OCI-LY7 (cell line): ENCODE measurements around the gene FOXN3. TPM values are rescaled to one million over a fixed set of nuclear protein-coding genes. Genes with fewer than 3 reads are reported as not detected.

Source experiments
- BruUV-seq: library from RNA; stranded (reverse); fragments of 400-500 nt; replicated peaks from 2 replicates; lab custom pipeline; 2021; lab: Mats Ljungman, UMichigan
- CTCF ChIA-PET: fragments of 300-600 bp; sonication (Branson Sonifier 250); formaldehyde crosslinking; loops from one replicate; lab custom pipeline; 2022; ENCODE audit warnings: antibody characterized with exemption; ENCODE audit not compliant: unreplicated experiment; lab: Charles Lee
- POLR2A ChIA-PET: fragments of 300-600 bp; sonication (Branson Sonifier 250); formaldehyde crosslinking; loops from one replicate; lab custom pipeline; 2022; ENCODE audit warnings: antibody characterized with exemption; lab: Charles Lee
- DNase-seq: peaks from one replicate; pipeline ENCODE4 v3.0.0-alpha.2; 2015; ENCODE audit warnings: low spot score
- H2AFZ ChIP-seq: fragments of 200-600 bp; sonication (generic), shearing (Covaris generic); 2 replicates; pipeline ENCODE4 v1.6.1; 2014; ENCODE audit warnings: mild to moderate bottlenecking, antibody characterized with exemption, low read length, moderate library complexity
- H3K27ac ChIP-seq: fragments of 200-600 bp; sonication (generic); 2 replicates; pipeline ENCODE4 v1.5.1; 2014; ENCODE audit warnings: mixed run types, low read depth, mild to moderate bottlenecking, moderate library complexity, low read length, inconsistent platforms; ENCODE audit not compliant: poor library complexity, severe bottlenecking
- H3K36me3 ChIP-seq: fragments of 200-600 bp; sonication (generic); 2 replicates; pipeline ENCODE4 v1.6.1; 2014; ENCODE audit warnings: mild to moderate bottlenecking, antibody characterized with exemption, low read length, moderate library complexity, mixed read lengths; ENCODE audit not compliant: insufficient read depth
- H3K4me1 ChIP-seq: fragments of 200-600 bp; sonication (generic); 2 replicates; pipeline ENCODE4 v1.5.1; 2014; ENCODE audit warnings: mild to moderate bottlenecking, low read length; ENCODE audit not compliant: insufficient read depth, poor library complexity, severe bottlenecking
- H3K4me2 ChIP-seq: fragments of 200-600 bp; sonication (generic); 2 replicates; pipeline ENCODE4 v1.6.1; 2014; ENCODE audit warnings: mild to moderate bottlenecking, low read length
- H3K4me3 ChIP-seq: fragments of 200-600 bp; sonication (generic); 2 replicates; pipeline ENCODE4 v1.5.1; 2014; ENCODE audit warnings: mild to moderate bottlenecking, low read depth, low read length; ENCODE audit not compliant: poor library complexity, severe bottlenecking
- H3K79me2 ChIP-seq: fragments of 200-600 bp; sonication (generic); 2 replicates; pipeline ENCODE4 v1.6.1; 2016; ENCODE audit warnings: low read depth, mild to moderate bottlenecking, low read length, moderate library complexity, mixed read lengths; ENCODE audit not compliant: insufficient read depth
- H3K9me2 ChIP-seq: fragments of 200-600 bp; sonication (generic); 2 replicates; pipeline ENCODE4 v1.6.1; 2016; ENCODE audit warnings: mild to moderate bottlenecking, low read length, mixed read lengths; ENCODE audit not compliant: insufficient read depth
- H3K9me3 ChIP-seq: fragments of 200-600 bp; sonication (generic); 2 replicates; pipeline ENCODE4 v1.6.1; 2014; ENCODE audit warnings: mild to moderate bottlenecking, mixed run types, low read length, mixed read lengths
- H4K20me1 ChIP-seq: fragments of 200-600 bp; sonication (generic); 2 replicates; pipeline ENCODE4 v1.6.1; 2014; ENCODE audit warnings: mild to moderate bottlenecking, antibody characterized with exemption, low read length, moderate library complexity, mixed read lengths; ENCODE audit not compliant: insufficient read depth
- CTCF ChIP-seq: fragments of 200-600 bp; sonication (generic); conservative IDR thresholded peaks from 2 replicates; pipeline ENCODE4 v1.5.1; 2014; ENCODE audit warnings: mild to moderate bottlenecking, antibody characterized with exemption, low read length, moderate library complexity, mixed read lengths
- EZH2phosphoT487 ChIP-seq: fragments of 200-600 bp; sonication (generic); IDR thresholded peaks from 2 replicates; pipeline ENCODE4 v1.6.1; 2018; ENCODE audit warnings: low read depth, borderline replicate concordance, mild to moderate bottlenecking, mixed run types, antibody characterized with exemption, low read length, moderate library complexity, mixed read lengths
- intact Hi-C: fragments of 100-400 bp; cut with micrococcal nuclease; formaldehyde crosslinking; loops from one replicate; pipeline ENCODE4 v1.10.0; 2022; ENCODE audit not compliant: unreplicated experiment
- total RNA-seq, 2 experiments: library from RNA; depleted of rRNA in 1 of 2; stranded (reverse); fragments of >200 nt in 1 of 2; shearing (Covaris generic) in 1 of 2; gene quantifications; 2 replicates each; pipeline ENCODE4 v1.2.3, GENCODE V29; 2014 to 2022

The FOXN3 gene
- total RNA-seq, 2 experiments from 2014 or later: 77.7 to 102 TPM

DNA sequence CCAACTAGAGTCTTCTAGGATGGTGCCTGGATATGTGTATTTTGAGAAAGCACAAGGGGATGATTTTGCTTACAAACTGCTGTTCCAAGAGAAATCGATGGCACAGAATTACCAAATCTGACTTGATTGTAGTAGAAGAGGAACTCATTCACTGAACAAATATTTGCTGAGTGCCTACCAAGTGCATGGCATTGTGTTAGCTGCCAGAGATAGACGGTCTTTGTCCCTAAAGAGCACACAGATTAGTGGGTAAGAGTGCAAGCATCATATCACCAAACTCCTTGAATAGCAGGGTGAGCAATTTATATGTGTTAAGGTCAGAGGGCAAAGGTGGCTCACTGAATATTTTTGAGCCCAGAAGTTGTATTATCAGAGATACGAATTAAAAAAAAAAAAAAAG is 3.5 kb upstream of the FOXN3 start:
- ChIA-PET POLR2A (no interaction called here), CTCF (interaction anchor here (0.5 kb wide), 1 partner anchor 259 kb away, joined by 3 read pairs; no protein-coding TSS in a partner anchor)
- BruUV-seq: no TSS peak
- Histone ChIP-seq H3K36me3 (no peaks in the 10 kb centered on the region; the same call in 1 of the 2 replicates), H3K79me2 (peaks cover 8% of the 10 kb centered on the region; the same call in 1 of the 2 replicates), H3K27ac (no peak overlapping the region), H3K9me3 (no peaks in the 10 kb centered on the region), H4K20me1 (no peaks in the 10 kb centered on the region), H3K9me2 (no peaks in the 10 kb centered on the region), H2AFZ (no peak overlapping the region), H3K4me3 (no peak overlapping the region), H3K4me2 (no peak overlapping the region), H3K4me1 (peaks cover 50% of the 10 kb centered on the region)
- TF ChIP-seq CTCF: no peak
- TF ChIP-seq EZH2phosphoT487: no peak
- intact Hi-C loops: no loop called here
- no peak for DNase-seq

DNA sequence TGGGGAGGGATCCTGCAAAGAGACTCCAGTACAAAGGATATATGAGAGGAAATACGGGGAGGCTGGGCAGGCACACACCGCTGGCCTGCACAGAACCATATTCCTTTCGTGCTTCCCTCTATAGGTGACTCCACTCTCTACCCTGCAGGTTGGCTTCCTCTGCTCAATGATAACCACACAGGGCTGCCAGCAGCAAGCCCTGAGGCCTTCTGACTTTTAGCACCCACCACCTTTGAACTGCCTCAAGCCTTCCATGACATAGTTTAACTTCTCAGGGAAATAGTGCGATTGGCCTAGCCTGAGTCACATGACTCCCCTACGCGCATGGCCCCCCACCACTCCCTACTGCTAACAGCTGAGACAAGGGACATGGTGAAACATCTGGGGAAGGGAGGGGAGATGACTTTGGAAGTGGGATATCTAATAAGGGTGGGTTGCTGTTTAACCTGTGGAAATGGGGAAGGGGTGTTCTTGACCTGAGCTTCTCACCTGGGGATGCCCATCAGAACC is 3.0 kb upstream of the FOXN3 start:
- TF ChIP-seq CTCF (no peak), EZH2phosphoT487 (no peak)
- H3K9me2 ChIP-seq: no peaks in the 10 kb centered on the region
- H3K9me3 ChIP-seq: no peaks in the 10 kb centered on the region
- H3K79me2 ChIP-seq: peaks cover 13% of the 10 kb centered on the region
- H3K27ac ChIP-seq: no peak overlapping the region
- CTCF ChIA-PET: interaction anchor here (0.5 kb wide), 1 partner anchor 259 kb away, joined by 3 read pairs; no protein-coding TSS in a partner anchor
- H3K4me1 ChIP-seq: peaks cover 54% of the 10 kb centered on the region
- no TSS peak for BruUV-seq
- no peak overlapping the region for H2AFZ ChIP-seq
- peaks cover under 1% of the 10 kb centered on the region; the same call in 1 of the 2 replicates for H3K36me3 ChIP-seq
- H3K4me3 ChIP-seq: no peak overlapping the region
- intact Hi-C loops: loop anchor here (2.0 to 5.0 kb wide), 4 partner anchors 197 to 497 kb away; no protein-coding TSS in a partner anchor
- DNase-seq: no peak
- POLR2A ChIA-PET: no interaction called here
- H4K20me1 ChIP-seq: no peaks in the 10 kb centered on the region
- no peak overlapping the region for H3K4me2 ChIP-seq

DNA sequence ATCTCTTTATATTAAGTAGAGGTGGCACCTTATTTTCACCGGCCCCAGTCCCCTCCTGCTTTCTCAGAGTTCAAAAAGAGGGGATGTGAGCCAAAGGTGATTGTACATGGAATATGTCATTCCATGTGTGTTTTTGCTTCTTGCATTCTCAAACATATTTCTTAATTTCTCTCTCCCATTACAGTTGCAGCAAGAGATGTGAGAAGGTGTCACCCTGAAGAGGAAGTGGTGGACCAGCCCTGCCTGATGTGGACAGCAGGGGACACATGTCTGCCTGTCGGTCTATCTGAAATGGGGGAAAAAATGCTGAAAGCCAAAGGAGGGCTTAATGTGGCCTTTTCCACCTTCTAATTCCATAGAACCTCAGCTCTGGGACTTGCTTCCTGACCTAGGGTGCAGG is 1.9 kb upstream of the FOXN3 start:
- Histone ChIP-seq H3K4me2 (no peak overlapping the region), H3K27ac (no peak overlapping the region), H3K79me2 (peaks cover 17% of the 10 kb centered on the region), H4K20me1 (no peaks in the 10 kb centered on the region), H3K4me1 (peaks cover 49% of the 10 kb centered on the region), H2AFZ (no peak overlapping the region), H3K9me3 (no peaks in the 10 kb centered on the region), H3K4me3 (no peak overlapping the region), H3K9me2 (no peaks in the 10 kb centered on the region), H3K36me3 (peaks cover 11% of the 10 kb centered on the region)
- DNase-seq: no peak
- no TSS peak for BruUV-seq
- intact Hi-C loops: loop anchor here (2.0 to 5.0 kb wide), 4 partner anchors 198 to 498 kb away; no protein-coding TSS in a partner anchor
- POLR2A ChIA-PET: interaction anchor here (0.7 to 0.8 kb wide), 2 partner anchors 11 to 80 kb away, joined by 3 read pairs; no protein-coding TSS in a partner anchor
- no peak for TF ChIP-seq CTCF
- TF ChIP-seq EZH2phosphoT487: no peak
- CTCF ChIA-PET: no interaction called here
